Activated CD8-positive, alpha-beta T cell treated with anti-CD3 and anti-CD28 coated beads for 36 hours (primary cell): ENCODE data around the gene USO1. TPM values are rescaled to one million over a fixed set of nuclear protein-coding genes. Genes with fewer than 3 reads are reported as not detected.

Source experiments
- ATAC-seq: fragments of 200-7000 bp; cut with Tn5 transposase; one replicate; pipeline ENCODE4 v1.10.0; 2021; ENCODE audit warnings: mild to moderate bottlenecking, moderate library complexity
- CTCF ChIA-PET: fragments of 350-600 bp; sonication (Branson Sonifier 250); formaldehyde crosslinking; loops from one replicate; lab custom pipeline; 2021; ENCODE audit warnings: antibody characterized with exemption; lab: Charles Lee
- POLR2A ChIA-PET: fragments of 350-600 bp; sonication (Branson Sonifier 250); formaldehyde crosslinking; loops from one replicate; lab custom pipeline; 2021; ENCODE audit warnings: antibody characterized with exemption; lab: Charles Lee
- DNase-seq: peaks from one replicate; pipeline ENCODE4 v3.0.0-alpha.2; 2020
- H3K27ac Mint-ChIP-seq: one replicate; pipeline ENCODE4 v1.8.0; 2021; ENCODE audit warnings: mild to moderate bottlenecking, mixed read lengths
- H3K27me3 Mint-ChIP-seq: one replicate; pipeline ENCODE4 v1.8.0; 2021; ENCODE audit warnings: mixed read lengths
- H3K36me3 Mint-ChIP-seq: one replicate; pipeline ENCODE4 v1.8.0; 2021; ENCODE audit warnings: low read depth, mixed read lengths
- H3K4me1 Mint-ChIP-seq: one replicate; pipeline ENCODE4 v1.8.0; 2021; ENCODE audit warnings: low read depth, mixed read lengths
- H3K4me3 Mint-ChIP-seq: one replicate; pipeline ENCODE4 v1.8.0; 2021; ENCODE audit warnings: mild to moderate bottlenecking, moderate library complexity, mixed read lengths
- H3K9me3 Mint-ChIP-seq: one replicate; pipeline ENCODE4 v1.8.0; 2021; ENCODE audit warnings: mixed read lengths
- CTCF ChIP-seq: fragments of 200-600 bp; IDR thresholded peaks from one replicate; pipeline ENCODE4 v1.8.0; 2022; ENCODE audit warnings: antibody characterized with exemption, mild to moderate bottlenecking
- intact Hi-C: fragments of 100-400 bp; cut with micrococcal nuclease; formaldehyde crosslinking; loops from one replicate; pipeline ENCODE4 v1.10.0; 2022
- total RNA-seq, 2 experiments: library from RNA; stranded (reverse); gene quantifications; one replicate each; pipeline ENCODE4 v1.2.3, GENCODE V29; 2021

The USO1 gene
- total RNA-seq, 2 experiments from 2014 or later, result 50.5 to 52.0 TPM

- Mint-ChIP-seq H3K9me3 (no peaks in the 10 kb centered on the region), H3K4me3 (no peak overlapping the region), H3K27ac (no peak overlapping the region), H3K4me1 (no peaks in the 10 kb centered on the region), H3K36me3 (no peaks in the 10 kb centered on the region), H3K27me3 (no peaks in the 10 kb centered on the region)
- intact Hi-C loops, result no loop called here
- POLR2A ChIA-PET, result interaction anchor here (0.8 kb wide), 1 partner anchor 18 kb away, joined by 3 read pairs; no protein-coding TSS in a partner anchor
- DNase-seq (no peak), ATAC-seq (no peak)
- TF ChIP-seq CTCF, result no peak
- CTCF ChIA-PET, result no interaction called here
These were observed 97.6 kb downstream of the USO1 start for GRCh38 chr4:75821966-75822365.

DNA sequence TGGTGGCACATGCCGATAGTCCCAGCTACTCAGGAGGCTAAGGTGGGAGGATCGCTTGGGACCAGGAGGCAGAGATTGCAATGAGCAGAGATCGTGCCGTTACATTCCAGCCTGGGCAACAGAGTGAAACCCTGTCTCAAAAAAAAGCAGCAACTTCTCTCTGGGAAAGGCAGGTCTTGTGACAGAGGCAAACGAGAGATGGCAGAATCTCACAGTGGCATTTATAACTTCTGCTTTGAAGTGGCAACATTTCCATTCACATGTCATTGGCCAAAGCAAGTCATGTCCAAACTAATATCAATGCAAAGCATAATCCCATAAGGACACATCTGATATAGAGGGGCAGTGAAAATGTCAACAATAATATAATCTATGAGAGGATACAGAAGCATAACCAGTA, 98.0 kb downstream of the USO1 start:
- intact Hi-C loops, result no loop called here
- ATAC-seq (no peak), DNase-seq (no peak)
- ChIA-PET POLR2A (interaction anchor here (0.8 kb wide), 1 partner anchor 17 kb away, joined by 3 read pairs; no protein-coding TSS in a partner anchor), CTCF (no interaction called here)
- Mint-ChIP-seq H3K4me3 (no peak overlapping the region), H3K9me3 (no peaks in the 10 kb centered on the region), H3K27ac (no peak overlapping the region), H3K4me1 (no peaks in the 10 kb centered on the region), H3K27me3 (no peaks in the 10 kb centered on the region), H3K36me3 (no peaks in the 10 kb centered on the region)
- TF ChIP-seq CTCF, result no peak

DNA sequence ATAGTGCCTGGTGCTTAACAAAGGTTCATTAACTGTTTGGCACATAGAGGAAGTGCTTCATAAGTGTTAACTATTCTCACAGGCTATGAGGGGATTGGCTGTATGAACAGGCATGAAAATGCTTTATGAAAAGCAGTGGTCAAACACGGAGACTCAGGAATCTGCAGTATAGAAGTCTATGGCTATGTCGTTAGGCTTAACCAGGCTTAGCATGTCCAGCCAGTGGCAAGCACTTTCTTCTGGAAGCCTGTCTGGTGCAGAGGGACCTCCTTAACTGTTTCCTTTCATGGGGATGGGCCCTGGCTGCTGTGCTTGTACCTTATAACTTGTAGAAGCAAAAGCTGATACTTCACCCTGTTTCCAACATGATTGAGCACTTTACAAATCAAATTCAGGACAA, 99.4 kb downstream of the USO1 start:
- ATAC-seq (no peak), DNase-seq (no peak)
- ChIA-PET CTCF (no interaction called here), POLR2A (no interaction called here)
- Mint-ChIP-seq H3K4me1 (no peaks in the 10 kb centered on the region), H3K9me3 (no peaks in the 10 kb centered on the region), H3K36me3 (no peaks in the 10 kb centered on the region), H3K4me3 (no peak overlapping the region), H3K27me3 (no peaks in the 10 kb centered on the region), H3K27ac (no peak overlapping the region)
- intact Hi-C loops, result no loop called here
- TF ChIP-seq CTCF, result no peak

- no peaks in the 10 kb centered on the region for H3K9me3 Mint-ChIP-seq
- no peak for TF ChIP-seq CTCF
- no peak overlapping the region for H3K27ac Mint-ChIP-seq
- no peak for ATAC-seq
- POLR2A ChIA-PET, result interaction anchor here (0.6 kb wide), 1 partner anchor 108 kb away, joined by 3 read pairs; no protein-coding TSS in a partner anchor
- CTCF ChIA-PET, result interaction anchor here (1.1 kb wide), 1 partner anchor 85 kb away, joined by 3 read pairs; no protein-coding TSS in a partner anchor
- no peak overlapping the region for H3K4me3 Mint-ChIP-seq
- H3K36me3 Mint-ChIP-seq, result no peaks in the 10 kb centered on the region
- no peak for DNase-seq
- intact Hi-C loops, result no loop called here
- no peaks in the 10 kb centered on the region for H3K4me1 Mint-ChIP-seq
- no peaks in the 10 kb centered on the region for H3K27me3 Mint-ChIP-seq
These were observed 106.5 kb downstream of the USO1 start for GRCh38 chr4:75830906-75831305.

DNA sequence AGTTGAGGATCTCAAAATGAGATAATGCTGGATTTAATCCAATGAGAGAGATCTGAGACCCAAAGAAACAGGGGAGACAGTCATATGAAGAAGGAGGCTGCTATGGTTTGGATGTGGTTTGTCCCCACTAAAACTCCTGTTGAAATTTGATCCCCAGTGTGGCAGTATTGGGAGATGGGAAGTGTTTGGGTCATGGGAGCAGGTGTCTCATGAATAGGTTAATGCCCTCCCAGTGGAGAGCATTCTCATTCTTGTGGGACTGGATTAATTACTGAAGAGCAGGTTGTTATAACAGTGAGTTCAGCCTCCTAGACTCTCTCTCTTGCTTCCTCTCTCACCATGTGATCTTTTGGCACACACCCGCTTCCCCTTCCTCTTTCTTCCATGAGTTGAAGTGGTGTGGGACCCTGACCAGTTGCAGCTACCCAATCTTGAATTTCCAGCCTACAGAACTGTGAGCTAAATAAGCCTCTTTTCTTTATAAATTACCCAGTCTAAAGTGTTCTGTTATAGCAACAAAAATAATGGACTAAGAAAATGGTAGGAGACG, 107.6 kb downstream of the USO1 start:
- CTCF ChIA-PET, result interaction anchor here (1.1 to 2.9 kb wide), 2 partner anchors 16 to 84 kb away, joined by 3 to 12 read pairs; no protein-coding TSS in a partner anchor
- no peaks in the 10 kb centered on the region for H3K9me3 Mint-ChIP-seq
- POLR2A ChIA-PET, result no interaction called here
- TF ChIP-seq CTCF, result no peak
- no peak overlapping the region for H3K27ac Mint-ChIP-seq
- intact Hi-C loops, result no loop called here
- H3K4me3 Mint-ChIP-seq, result no peak overlapping the region
- H3K4me1 Mint-ChIP-seq, result no peaks in the 10 kb centered on the region
- H3K36me3 Mint-ChIP-seq, result no peaks in the 10 kb centered on the region
- no peaks in the 10 kb centered on the region for H3K27me3 Mint-ChIP-seq
- ATAC-seq (no peak), DNase-seq (no peak)
